NT2/D1 (cell line): Measurements from ENCODE around the gene CEBPE.

Experiments used
- DNase-seq: peaks from one replicate; pipeline ENCODE4 v3.0.0-alpha.2; 2011; ENCODE audit warnings: low read depth, low spot score
- H3K27me3 ChIP-seq: 2 replicates; pipeline ENCODE4 v1.6.0; 2011; ENCODE audit warnings: mild to moderate bottlenecking; ENCODE audit not compliant: insufficient read length, insufficient read depth
- H3K36me3 ChIP-seq: 2 replicates; pipeline ENCODE4 v1.6.1; 2011; ENCODE audit warnings: mild to moderate bottlenecking, low read length, mixed read lengths; ENCODE audit not compliant: insufficient read depth, insufficient read length
- H3K4me1 ChIP-seq: 2 replicates; pipeline ENCODE4 v1.5.1; 2011; ENCODE audit not compliant: insufficient read depth, insufficient read length
- H3K4me3 ChIP-seq: 2 replicates; pipeline ENCODE4 v1.5.1; 2011; ENCODE audit warnings: low read depth; ENCODE audit not compliant: insufficient read length
- H3K9ac ChIP-seq: 2 replicates; pipeline ENCODE4 v1.6.0; 2011; ENCODE audit warnings: low read depth; ENCODE audit not compliant: insufficient read length
- H3K9me3 ChIP-seq: 2 replicates; pipeline ENCODE4 v1.5.1; 2011; ENCODE audit warnings: mild to moderate bottlenecking, low read length; ENCODE audit not compliant: insufficient read depth
- SUZ12 ChIP-seq: IDR thresholded peaks from 2 replicates; pipeline ENCODE4 v1.6.1; 2011; ENCODE audit not compliant: insufficient read length, insufficient read depth; ENCODE audit errors: extremely low read depth
- YY1 ChIP-seq: IDR thresholded peaks from 2 replicates; pipeline ENCODE4 v1.6.1; 2011; ENCODE audit not compliant: insufficient read length, insufficient read depth
- ZNF274 ChIP-seq: IDR thresholded peaks from 2 replicates; pipeline ENCODE4 v1.6.1; 2011; ENCODE audit warnings: mild to moderate bottlenecking, low read depth, low read length

Gene CEBPE

DNA sequence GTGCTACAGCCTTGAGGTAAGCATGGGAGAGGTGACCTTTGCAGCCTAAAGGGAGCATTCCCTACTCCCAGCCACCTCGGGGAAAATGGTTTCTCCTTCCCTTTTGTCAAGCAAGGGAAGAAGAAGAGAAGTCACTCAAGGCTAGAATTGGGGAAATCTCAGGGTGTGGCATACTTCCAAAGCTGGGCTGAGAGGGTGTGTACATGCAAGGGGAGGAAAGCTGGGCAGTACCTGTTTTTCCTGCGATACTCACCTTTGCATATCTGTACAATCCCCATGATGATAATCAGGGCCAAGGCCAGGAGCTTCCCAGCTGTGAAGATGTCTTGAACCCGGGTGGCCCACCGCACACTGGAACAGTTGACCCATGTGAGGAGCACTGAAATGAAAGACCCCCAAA is 23.8 kb upstream of the CEBPE start:
- Histone ChIP-seq H3K9me3 (no peaks in the 10 kb centered on the region), H3K4me3 (no peak overlapping the region), H3K27me3 (no peaks in the 10 kb centered on the region), H3K9ac (no peak overlapping the region), H3K4me1 (peaks cover 9% of the 10 kb centered on the region), H3K36me3 (peaks cover 4% of the 10 kb centered on the region)
- DNase-seq, result no peak
- TF ChIP-seq ZNF274 (no peak), SUZ12 (no peak), YY1 (no peak)

GRCh38 chr14:23141706-23142444 is 22.8 kb upstream of the CEBPE start:
- H3K27me3 ChIP-seq, result no peaks in the 10 kb centered on the region
- H3K9me3 ChIP-seq, result no peaks in the 10 kb centered on the region
- DNase-seq, result no peak
- H3K4me1 ChIP-seq, result peaks cover 6% of the 10 kb centered on the region
- no peak overlapping the region for H3K9ac ChIP-seq
- TF ChIP-seq SUZ12, result no peak
- no peak for TF ChIP-seq YY1
- TF ChIP-seq ZNF274, result no peak
- no peak overlapping the region for H3K4me3 ChIP-seq
- peaks cover 4% of the 10 kb centered on the region for H3K36me3 ChIP-seq

DNA sequence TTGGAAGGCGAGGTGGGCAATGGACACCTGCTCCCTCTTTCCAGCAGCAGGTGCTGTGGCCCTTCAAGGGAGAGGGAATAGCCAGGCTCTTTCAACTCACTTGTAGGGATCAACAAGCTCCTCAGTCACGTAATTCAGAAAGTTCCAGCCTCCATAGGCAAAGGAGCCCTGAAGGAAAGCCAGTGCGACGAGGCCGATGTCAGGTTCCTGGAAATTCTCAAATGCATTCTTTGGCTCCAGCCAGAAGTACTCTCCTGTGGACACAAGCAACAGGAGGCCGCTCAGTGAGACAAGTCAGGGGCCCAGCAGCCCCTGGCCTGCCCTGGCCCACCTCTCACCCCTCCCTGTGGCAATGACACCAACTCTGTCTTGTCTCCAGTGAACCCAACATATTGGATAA is 21.3 kb upstream of the CEBPE start:
- Histone ChIP-seq H3K27me3 (no peaks in the 10 kb centered on the region), H3K9ac (no peak overlapping the region), H3K9me3 (no peaks in the 10 kb centered on the region), H3K4me1 (no peaks in the 10 kb centered on the region), H3K36me3 (peaks cover 4% of the 10 kb centered on the region), H3K4me3 (no peak overlapping the region)
- TF ChIP-seq SUZ12 (no peak), YY1 (no peak), ZNF274 (no peak)
- no peak for DNase-seq

DNA sequence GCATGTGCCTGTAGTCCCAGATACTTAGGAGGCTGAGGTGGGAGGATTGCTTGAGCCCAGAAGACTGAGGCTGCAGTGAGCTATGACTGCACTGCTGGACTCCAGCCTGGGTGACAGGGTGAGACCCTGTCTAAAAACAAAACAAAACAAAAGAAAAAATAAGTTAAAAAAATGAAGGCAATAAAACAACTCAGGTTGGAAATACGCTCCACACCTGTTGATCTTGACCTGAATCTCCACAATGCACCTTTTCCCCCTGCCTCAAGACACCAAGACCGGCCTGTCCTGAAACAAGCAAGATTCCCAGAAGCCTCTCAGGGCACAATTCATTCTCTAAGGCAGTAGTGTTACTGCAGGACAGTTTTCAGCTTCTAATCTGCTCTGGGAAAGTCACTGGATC is 20.8 kb upstream of the CEBPE start:
- TF ChIP-seq SUZ12 (no peak), ZNF274 (no peak), YY1 (no peak)

DNA sequence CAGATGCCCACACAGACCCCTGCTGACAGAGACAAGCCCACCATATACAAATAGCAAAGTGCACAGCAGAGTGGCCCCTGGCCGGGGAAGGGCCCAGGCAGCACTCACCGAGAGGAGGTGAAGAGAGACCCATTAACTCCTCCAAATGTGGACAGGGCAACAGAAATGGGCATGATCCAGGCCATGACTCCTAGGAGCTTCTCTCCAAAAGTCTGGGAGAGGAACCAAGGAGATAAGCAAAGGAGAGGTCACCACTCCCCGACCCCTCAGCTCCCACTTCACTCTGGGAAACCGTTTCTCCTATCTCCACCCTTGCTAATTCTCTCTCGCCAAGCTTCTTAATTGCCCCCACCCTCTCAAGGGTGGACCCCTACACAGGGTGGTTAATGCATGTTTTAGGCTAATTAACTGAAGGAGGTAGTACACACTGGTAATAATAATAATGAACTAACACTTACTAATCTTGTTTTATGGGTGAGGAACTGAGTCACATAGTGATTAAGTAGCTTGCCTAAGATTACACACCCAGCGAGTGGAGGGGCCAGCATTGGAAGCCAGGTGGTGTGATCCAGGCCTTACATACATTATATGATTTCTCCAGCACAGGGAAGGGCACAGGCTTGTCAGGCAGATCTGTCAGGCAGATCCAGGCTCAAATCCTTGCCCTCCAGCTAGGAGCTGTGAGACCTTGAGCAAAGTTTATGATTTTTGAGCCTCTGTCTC is 18.9 kb upstream of the CEBPE start:
- Histone ChIP-seq H3K36me3 (peaks cover 4% of the 10 kb centered on the region), H3K4me3 (no peak overlapping the region), H3K4me1 (no peaks in the 10 kb centered on the region), H3K27me3 (no peaks in the 10 kb centered on the region), H3K9ac (no peak overlapping the region), H3K9me3 (no peaks in the 10 kb centered on the region)
- no peak for DNase-seq
- no peak for TF ChIP-seq YY1

More for the DNA sequence above, 20.8 kb upstream of the CEBPE start:
- Histone ChIP-seq H3K27me3 (no peaks in the 10 kb centered on the region), H3K9me3 (no peaks in the 10 kb centered on the region), H3K4me3 (no peak overlapping the region), H3K36me3 (peaks cover 4% of the 10 kb centered on the region), H3K9ac (no peak overlapping the region), H3K4me1 (no peaks in the 10 kb centered on the region)
- DNase-seq, result no peak

DNA sequence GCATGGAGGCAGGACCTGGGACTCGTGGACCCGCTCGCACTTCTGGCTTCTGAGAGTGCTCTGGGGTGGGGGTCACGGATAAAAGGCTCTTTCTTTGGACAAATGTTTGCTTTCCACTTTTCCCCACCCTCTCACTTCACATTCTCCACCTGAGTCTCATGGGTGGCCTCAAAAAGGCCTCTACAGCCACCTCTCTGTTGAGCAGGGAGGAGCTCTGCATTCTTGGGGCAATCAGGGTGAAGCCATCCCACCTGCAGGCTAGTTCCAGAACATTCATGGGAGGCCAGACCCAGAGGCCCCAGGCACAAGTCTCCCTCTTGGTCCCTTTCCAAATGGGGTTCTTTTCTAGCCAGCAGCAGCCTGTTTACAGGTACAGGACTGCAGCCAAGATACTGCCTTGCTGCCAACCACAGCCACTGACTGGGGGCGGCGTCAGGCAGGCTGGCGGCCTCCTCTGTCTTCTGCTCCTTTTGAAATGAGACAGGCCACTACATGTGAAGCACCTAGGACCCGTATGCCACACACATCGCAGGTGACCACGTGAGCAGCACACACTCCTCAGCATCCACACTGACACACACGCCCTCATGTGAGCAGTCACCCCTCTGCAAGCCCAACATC is 18.2 kb upstream of the CEBPE start:
- Histone ChIP-seq H3K9me3 (no peaks in the 10 kb centered on the region), H3K9ac (no peak overlapping the region), H3K27me3 (no peaks in the 10 kb centered on the region), H3K4me1 (no peaks in the 10 kb centered on the region), H3K4me3 (no peak overlapping the region), H3K36me3 (peaks cover 4% of the 10 kb centered on the region)
- DNase-seq, result no peak
- no peak for TF ChIP-seq ZNF274
- TF ChIP-seq SUZ12, result no peak
- no peak for TF ChIP-seq YY1

DNA sequence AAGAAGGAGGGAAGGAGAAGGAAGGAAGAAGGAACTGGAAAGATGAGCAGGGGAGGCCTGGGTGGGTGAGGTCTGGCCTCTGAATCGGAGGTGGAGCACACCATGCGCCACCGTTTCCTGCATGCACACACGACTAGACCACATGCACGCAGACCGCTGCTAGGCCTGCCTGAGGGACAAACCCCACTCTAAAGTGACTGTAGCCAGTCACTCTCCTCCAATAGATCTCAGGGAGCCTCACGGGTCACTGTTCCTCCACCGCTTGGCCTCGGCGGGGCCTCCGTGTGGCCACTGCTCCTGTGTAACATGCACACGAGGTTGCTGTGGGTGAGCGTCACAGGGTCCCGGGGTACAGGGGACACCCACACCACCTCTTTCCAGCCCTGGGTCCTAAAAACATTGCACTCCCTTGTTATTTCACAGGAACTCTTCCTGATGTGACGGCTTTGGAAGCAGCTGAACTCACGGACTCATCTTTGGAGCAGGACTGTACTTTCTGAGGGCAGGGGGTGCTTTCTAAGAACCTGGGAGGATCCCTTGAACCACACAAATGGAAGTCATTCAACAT is 17.6 kb upstream of the CEBPE start:
- peaks cover 4% of the 10 kb centered on the region for H3K36me3 ChIP-seq
- no peaks in the 10 kb centered on the region for H3K9me3 ChIP-seq
- no peak for DNase-seq
- H3K4me3 ChIP-seq, result no peak overlapping the region
- TF ChIP-seq ZNF274 (no peak), SUZ12 (no peak), YY1 (no peak)
- no peaks in the 10 kb centered on the region for H3K27me3 ChIP-seq
- no peaks in the 10 kb centered on the region for H3K4me1 ChIP-seq
- no peak overlapping the region for H3K9ac ChIP-seq
